Vagina (tissue), 2 donors: ENCODE data around the gene CHRM4. TPM values are rescaled to one million over a fixed set of nuclear protein-coding genes. Genes with fewer than 3 reads are reported as not detected.

ENCODE experiments used
- DNase-seq, 2 donors: peaks; one replicate each; pipeline ENCODE4 v3.0.0-alpha.2; 2017; ENCODE audit errors: extremely low spot score in 2 of 2
- H3K27ac ChIP-seq: fragments of 200-600 bp; sonication (generic); one replicate; pipeline ENCODE4 v1.5.1; 2019
- H3K27me3 ChIP-seq: fragments of 200-600 bp; sonication (generic); one replicate; pipeline ENCODE4 v1.5.1; 2019
- H3K36me3 ChIP-seq, 2 donors: fragments of 200-600 bp; sonication (generic); one replicate each; pipeline ENCODE4 v1.5.1; 2017 to 2019
- H3K4me1 ChIP-seq: fragments of 200-600 bp; sonication (generic); one replicate; pipeline ENCODE4 v1.5.1; 2019
- H3K4me3 ChIP-seq, 2 donors: fragments of 200-600 bp; sonication (generic); 1 replicate in 1 of 2; 2 replicates in 1 of 2; pipeline ENCODE4 v1.5.1; 2016 to 2019
- H3K9me3 ChIP-seq: fragments of 200-600 bp; sonication (generic); one replicate; pipeline ENCODE4 v1.5.1; 2019
- CTCF ChIP-seq, 3 experiments: fragments of 450-650 bp in 2 of 3; fragments of 200-600 bp in 1 of 3; sonication (generic) in 1 of 3; IDR thresholded peaks; one replicate each; pipeline ENCODE4 v1.5.1; 2017 to 2019; ENCODE audit warnings: antibody characterized with exemption in 3 of 3, mild to moderate bottlenecking in 2 of 3, moderate library complexity in 2 of 3
- POLR2A ChIP-seq, 2 donors: fragments of 450-650 bp; IDR thresholded peaks; one replicate each; pipeline ENCODE4 v1.6.1; 2017; ENCODE audit warnings: antibody characterized with exemption in 2 of 2, mild to moderate bottlenecking in 2 of 2, moderate library complexity in 2 of 2
- POLR2AphosphoS5 ChIP-seq, 2 donors: sonication (generic); formaldehyde crosslinking; IDR thresholded peaks; one replicate each; pipeline ENCODE4 v1.9.0; 2017; ENCODE audit warnings: antibody characterized with exemption in 2 of 2, mild to moderate bottlenecking in 2 of 2, low read depth in 1 of 2; ENCODE audit not compliant: insufficient read depth in 1 of 2
- intact Hi-C: fragments of 100-400 bp; cut with DNase I; formaldehyde crosslinking; loops from one replicate; pipeline ENCODE4 v1.15.1; 2023
- total RNA-seq: library from RNA; depleted of rRNA; stranded (reverse); fragments of >200 nt; gene quantifications from one replicate; pipeline ENCODE4 v1.2.3, GENCODE V29; 2016

CHRM4 gene
- total RNA-seq, 1 donor from 2014 or later, result not detected

DNA sequence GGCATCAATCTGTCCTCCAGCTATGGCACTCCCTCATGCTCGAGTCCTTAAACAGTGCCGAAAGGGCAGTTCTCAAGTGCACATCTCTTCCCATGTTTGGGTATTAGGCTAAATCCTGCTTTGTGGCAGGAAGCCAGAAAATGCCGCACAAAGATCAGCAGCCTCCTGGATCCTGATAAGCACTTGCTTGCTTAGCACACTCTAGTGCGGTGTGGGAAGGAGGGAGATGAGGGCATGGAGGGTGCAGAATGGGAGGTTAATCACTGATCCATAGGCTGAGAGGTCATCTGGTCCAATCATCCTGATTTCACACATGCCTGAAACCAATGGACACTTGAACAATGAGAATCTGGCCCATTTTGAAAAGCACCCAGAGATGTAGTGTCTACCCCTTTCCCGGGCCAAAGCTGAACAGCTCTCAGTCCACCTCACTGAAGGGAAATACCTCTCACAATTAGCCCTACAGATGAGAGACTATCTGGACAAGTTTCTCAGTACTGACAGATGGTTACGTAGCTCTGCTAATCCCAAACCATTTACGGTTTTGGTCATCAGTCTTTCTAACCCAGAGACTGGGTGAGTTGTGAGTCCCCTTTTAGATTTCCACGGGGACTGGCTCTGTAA lies 29.8 kb upstream of the CHRM4 start:
- intact Hi-C loops, result no loop called here
- no peaks in the 10 kb centered on the region for H3K9me3 ChIP-seq
- no peak overlapping the region for H3K27ac ChIP-seq
- no peak for DNase-seq
- no peak overlapping the region for H3K4me3 ChIP-seq
- TF ChIP-seq POLR2AphosphoS5 (IDR thresholded peaks at IDR 0.05; ENCODE audit: insufficient read depth in 1 of 2, low read depth in 1 of 2), result no peak
- TF ChIP-seq CTCF (IDR thresholded peaks at IDR 0.05), result no peak
- no peak for TF ChIP-seq POLR2A (IDR thresholded peaks at IDR 0.05)
- H3K27me3 ChIP-seq, result no peaks in the 10 kb centered on the region
- H3K36me3 ChIP-seq, result peaks cover 0 to 14% of the 10 kb centered on the region in 2 donors
- H3K4me1 ChIP-seq, result no peaks in the 10 kb centered on the region

GRCh38 chr11:46420513-46420912 lies 28.9 kb upstream of the CHRM4 start:
- Histone ChIP-seq H3K36me3 (peaks cover 0 to 19% of the 10 kb centered on the region in 2 donors), H3K4me1 (no peaks in the 10 kb centered on the region), H3K27ac (no peak overlapping the region), H3K27me3 (no peaks in the 10 kb centered on the region), H3K9me3 (no peaks in the 10 kb centered on the region), H3K4me3 (no peak overlapping the region)
- no peak for DNase-seq
- intact Hi-C loops, result no loop called here
- TF ChIP-seq CTCF (IDR thresholded peaks at IDR 0.05) (no peak), POLR2AphosphoS5 (IDR thresholded peaks at IDR 0.05; ENCODE audit: insufficient read depth in 1 of 2, low read depth in 1 of 2) (no peak), POLR2A (IDR thresholded peaks at IDR 0.05) (no peak)

- intact Hi-C loops, result no loop called here
- peaks cover 0 to 35% of the 10 kb centered on the region in 2 donors for H3K36me3 ChIP-seq
- no peak for DNase-seq
- H3K9me3 ChIP-seq, result no peaks in the 10 kb centered on the region
- H3K4me3 ChIP-seq, result no peak overlapping the region
- H3K27me3 ChIP-seq, result no peaks in the 10 kb centered on the region
- no peak overlapping the region for H3K27ac ChIP-seq
- no peak for TF ChIP-seq CTCF (IDR thresholded peaks at IDR 0.05)
- TF ChIP-seq POLR2A (IDR thresholded peaks at IDR 0.05), result no peak
- TF ChIP-seq POLR2AphosphoS5 (IDR thresholded peaks at IDR 0.05; ENCODE audit: insufficient read depth in 1 of 2, low read depth in 1 of 2), result no peak
- no peaks in the 10 kb centered on the region for H3K4me1 ChIP-seq
Measured at GRCh38 chr11:46418751-46419150, 27.2 kb upstream of the CHRM4 start.

- intact Hi-C loops, result no loop called here
- H3K27me3 ChIP-seq, result no peaks in the 10 kb centered on the region
- no peak overlapping the region for H3K27ac ChIP-seq
- TF ChIP-seq POLR2A (IDR thresholded peaks at IDR 0.05), result no peak
- TF ChIP-seq CTCF (IDR thresholded peaks at IDR 0.05), result no peak
- TF ChIP-seq POLR2AphosphoS5 (IDR thresholded peaks at IDR 0.05; ENCODE audit: insufficient read depth in 1 of 2, low read depth in 1 of 2), result no peak
- H3K4me1 ChIP-seq, result no peaks in the 10 kb centered on the region
- no peak overlapping the region for H3K4me3 ChIP-seq
- no peak for DNase-seq
- peaks cover 0 to 40% of the 10 kb centered on the region in 2 donors for H3K36me3 ChIP-seq
- H3K9me3 ChIP-seq, result no peaks in the 10 kb centered on the region
Measured at GRCh38 chr11:46417711-46418110, 26.1 kb upstream of the CHRM4 start.

- no peaks in the 10 kb centered on the region for H3K27me3 ChIP-seq
- intact Hi-C loops, result no loop called here
- no peak for TF ChIP-seq POLR2AphosphoS5 (IDR thresholded peaks at IDR 0.05; ENCODE audit: insufficient read depth in 1 of 2, low read depth in 1 of 2)
- TF ChIP-seq CTCF (IDR thresholded peaks at IDR 0.05), result no peak
- TF ChIP-seq POLR2A (IDR thresholded peaks at IDR 0.05), result no peak
- no peaks in the 10 kb centered on the region for H3K9me3 ChIP-seq
- DNase-seq, result no peak
- no peaks in the 10 kb centered on the region for H3K4me1 ChIP-seq
- no peak overlapping the region for H3K27ac ChIP-seq
- H3K36me3 ChIP-seq, result peaks cover 0 to 39% of the 10 kb centered on the region in 2 donors
- H3K4me3 ChIP-seq, result no peak overlapping the region
Measured at GRCh38 chr11:46414879-46415278, 23.3 kb upstream of the CHRM4 start.
